Hematopoietic multipotent progenitor cell (in vitro differentiated cells): ENCODE data around the gene GSTA1. TPM values are rescaled to one million over a fixed set of nuclear protein-coding genes. Genes with fewer than 3 reads are reported as not detected.
"Not testable (repeated sequence)": the region's sequence is repeated elsewhere in the genome, so short reads cannot be mapped to it uniquely, and the experiment has no call there.

Experiments
- DNase-seq, 3 donors: peaks; one replicate each; pipeline ENCODE4 v3.0.0-alpha.2; 2011 to 2015; ENCODE audit warnings: low read depth in 2 of 3, low spot score in 2 of 3
- total RNA-seq: library from RNA; depleted of rRNA; stranded (reverse); fragments of >200 nt; gene quantifications from one replicate; pipeline ENCODE4 v1.2.3, GENCODE V29; 2012

GSTA1 gene
- not detected for total RNA-seq

- not testable (repeated sequence) for DNase-seq
Observed at GRCh38 chr6:52803668-52804255, at the start of gene GSTA1. TSS of gene GSTA1 (minus strand) at chr6:52803816. CDS start at chr6:52799267, 4,549 bp downstream.

GRCh38 chr6:52849137-52849536 lies 45.5 kb upstream of the GSTA1 start:
- DNase-seq: no peak

- DNase-seq: no peak
Observed at GRCh38 chr6:52846002-52846401, 42.4 kb upstream of the GSTA1 start.

- no peak for DNase-seq
Observed at GRCh38 chr6:52843605-52844004, 40.0 kb upstream of the GSTA1 start.

- DNase-seq: no peak
Observed at GRCh38 chr6:52840763-52841585, 37.4 kb upstream of the GSTA1 start, which contains the start of gene GSTA5. TSS of gene GSTA5 (minus strand) at chr6:52840813.

GRCh38 chr6:52839124-52840055 lies 35.8 kb upstream of the GSTA1 start:
- peak in 2 of 3 donors; percentile 38 to 41 for DNase-seq

- no peak for DNase-seq
Observed at GRCh38 chr6:52834481-52834880, 30.9 kb upstream of the GSTA1 start.

- not testable (repeated sequence) for DNase-seq
Observed at GRCh38 chr6:52830869-52831268, 27.3 kb upstream of the GSTA1 start.

GRCh38 chr6:52829046-52829817 lies 25.6 kb upstream of the GSTA1 start:
- DNase-seq: no peak

- not testable (repeated sequence) for DNase-seq
Observed at GRCh38 chr6:52828621-52829020, 25.0 kb upstream of the GSTA1 start.

- not testable (repeated sequence) for DNase-seq
Observed at GRCh38 chr6:52827073-52827783, 23.6 kb upstream of the GSTA1 start.

- no peak for DNase-seq
Observed at GRCh38 chr6:52826513-52826912, 22.9 kb upstream of the GSTA1 start.

- not testable (repeated sequence) for DNase-seq
Observed at GRCh38 chr6:52825900-52826459, 22.4 kb upstream of the GSTA1 start.

GRCh38 chr6:52825270-52825793 lies 21.7 kb upstream of the GSTA1 start:
- DNase-seq: not testable (repeated sequence)

GRCh38 chr6:52821842-52822241 lies 18.2 kb upstream of the GSTA1 start:
- DNase-seq: no peak

- DNase-seq: no peak
Observed at GRCh38 chr6:52820198-52820597, 16.6 kb upstream of the GSTA1 start.

GRCh38 chr6:52815167-52816092 lies 11.8 kb upstream of the GSTA1 start:
- DNase-seq: peak in 2 of 3 donors; percentile 19 to 35

- DNase-seq: not testable (repeated sequence)
Observed at GRCh38 chr6:52814545-52814944, 10.9 kb upstream of the GSTA1 start.
